Skin of body (tissue), 3 donors: ENCODE data around the gene IPO5. TPM values are rescaled to one million over a fixed set of nuclear protein-coding genes. Genes with fewer than 3 reads are reported as not detected.

Experiments used
- DNase-seq: peaks from one replicate; lab custom pipeline; 2025; lab: John Stamatoyannopoulos, UW
- small RNA-seq: library from RNA; depleted of rRNA; stranded (forward); fragments of <200 nt; gene quantifications from one replicate; pipeline ENCODE3, GENCODE V24; 2014; ENCODE audit warnings: low replicate concordance
- total RNA-seq: library from RNA; depleted of rRNA; stranded (reverse); fragments of >200 nt; gene quantifications from one replicate; pipeline ENCODE4 v1.2.3, GENCODE V29; 2014

IPO5 gene
- total RNA-seq, 1 donor from 2014 or later, result 151 TPM

DNA sequence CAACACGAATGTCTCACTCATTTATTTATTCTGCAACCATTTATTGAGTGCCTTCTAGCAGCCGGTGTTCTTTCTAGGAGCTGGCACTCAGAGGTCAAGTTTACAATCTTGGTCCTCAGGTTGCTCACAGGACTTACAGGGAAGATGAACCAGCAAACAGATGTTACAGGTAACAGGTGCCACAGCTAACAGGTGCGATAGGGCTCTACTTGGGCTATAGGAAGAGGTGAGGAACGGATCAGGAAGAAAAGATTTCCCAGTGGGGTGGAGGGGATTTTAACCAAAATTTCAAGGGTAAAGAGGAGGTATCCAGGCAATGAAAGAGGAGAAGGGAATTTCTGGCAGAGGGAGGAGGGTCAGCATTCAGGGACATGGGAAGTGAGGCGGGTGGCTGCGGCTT, 102.1 kb downstream of the IPO5 start:
- DNase-seq, result no peak

DNA sequence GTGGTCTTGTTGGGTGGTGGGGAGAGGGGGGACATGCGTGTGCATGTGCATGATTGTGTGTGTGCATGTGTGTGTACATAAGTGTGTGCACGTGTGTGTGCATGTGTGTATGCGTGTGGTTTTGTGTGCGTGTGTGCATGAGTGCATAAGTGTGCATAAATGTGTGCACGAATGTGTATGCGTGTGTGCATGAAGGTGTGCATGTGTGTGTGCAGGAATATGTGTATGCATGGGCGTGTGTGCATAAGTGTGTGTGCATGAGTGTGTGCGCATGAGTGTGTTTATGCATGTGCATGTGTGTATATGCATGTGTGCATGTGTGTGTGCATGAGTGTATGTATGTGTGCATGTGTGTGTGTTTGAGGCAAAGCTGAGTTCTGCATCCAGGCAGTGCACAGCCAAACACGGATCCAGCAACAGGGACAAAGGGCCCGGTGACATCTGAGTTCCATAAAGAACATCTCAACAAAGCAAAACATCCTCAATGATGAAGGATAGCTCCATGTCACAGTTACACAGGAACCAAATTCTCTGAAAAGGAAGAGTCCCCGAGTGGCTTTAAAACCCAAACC, 103.5 kb downstream of the IPO5 start:
- DNase-seq, result no peak

DNA sequence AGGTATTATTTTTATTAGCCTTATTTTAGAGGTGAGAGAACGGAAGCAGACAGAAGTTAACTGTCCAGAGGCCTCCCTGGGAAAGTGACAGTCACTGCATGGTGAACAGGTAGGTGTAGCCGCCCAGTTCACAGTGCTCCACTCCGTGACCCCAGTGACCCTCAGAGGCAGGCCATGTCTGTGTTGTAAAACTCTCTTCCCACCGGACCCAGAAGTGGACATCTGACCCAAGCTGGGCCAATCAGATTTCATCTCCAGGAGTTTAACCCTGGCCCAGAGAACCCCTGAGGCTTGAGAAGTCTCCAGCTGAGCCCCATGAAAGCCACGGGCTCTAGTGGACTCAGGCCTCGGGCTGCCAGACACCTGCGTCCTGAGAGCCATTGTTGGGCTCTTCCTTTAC, 105.8 kb downstream of the IPO5 start:
- no peak for DNase-seq

DNA sequence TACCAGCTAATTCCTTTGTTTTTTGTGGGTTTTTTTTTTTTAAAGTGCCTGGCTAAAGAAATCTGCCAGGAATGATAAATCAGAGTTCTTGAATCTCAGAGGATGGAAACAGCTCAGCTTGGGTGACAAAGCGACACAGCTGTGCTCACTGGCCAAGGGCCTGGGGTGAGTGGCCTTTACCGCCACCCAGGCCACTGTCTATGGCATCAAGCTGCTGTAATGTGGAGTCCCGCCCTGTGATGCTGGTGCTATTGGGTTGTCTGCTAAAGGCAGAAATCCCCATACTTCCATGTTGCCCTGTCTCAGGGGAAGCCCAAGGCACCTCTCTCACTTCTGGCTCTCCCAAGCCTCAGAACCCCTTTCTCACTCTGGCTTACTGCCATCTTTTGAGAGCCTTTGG, 106.8 kb downstream of the IPO5 start:
- no peak for DNase-seq

DNA sequence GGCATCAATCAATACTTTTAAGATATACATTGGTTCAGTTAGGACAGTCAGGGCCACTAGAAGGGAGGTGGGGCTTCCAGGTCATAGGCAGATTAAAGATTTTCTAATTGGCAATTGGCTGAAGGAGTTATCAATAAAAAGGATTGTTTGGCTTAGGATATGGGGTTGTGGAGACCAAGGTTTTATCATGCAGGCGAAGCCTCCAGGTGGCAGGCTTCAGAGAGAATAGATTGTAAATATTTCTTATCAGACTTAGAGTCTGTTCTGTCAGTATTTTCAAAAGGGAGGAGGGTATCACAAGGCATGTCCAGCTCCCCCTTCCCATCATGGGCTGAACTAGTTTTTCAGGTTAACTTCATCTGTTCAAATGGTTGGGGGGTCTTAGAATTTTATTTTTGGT, 112.0 kb downstream of the IPO5 start:
- DNase-seq, result no peak

DNA sequence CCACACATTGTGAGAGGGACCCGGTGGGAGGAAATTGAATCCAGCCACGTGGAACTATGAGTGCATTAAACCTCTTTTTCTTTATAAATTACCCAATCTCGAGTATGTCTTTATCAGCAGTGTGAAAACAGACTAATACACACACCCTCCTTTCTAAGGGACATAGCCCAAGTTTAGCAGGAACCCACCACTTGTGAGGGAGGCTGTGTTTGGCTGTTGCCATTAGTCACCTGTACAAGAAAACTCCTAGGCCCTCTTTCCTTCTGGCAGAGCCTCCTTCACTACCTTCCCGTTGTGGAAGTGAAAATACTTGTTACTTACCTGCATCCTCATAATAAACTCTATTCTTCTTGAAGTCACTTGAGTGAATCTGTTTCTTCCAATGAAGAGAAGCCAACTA, 113.2 kb downstream of the IPO5 start:
- no peak for DNase-seq

DNA sequence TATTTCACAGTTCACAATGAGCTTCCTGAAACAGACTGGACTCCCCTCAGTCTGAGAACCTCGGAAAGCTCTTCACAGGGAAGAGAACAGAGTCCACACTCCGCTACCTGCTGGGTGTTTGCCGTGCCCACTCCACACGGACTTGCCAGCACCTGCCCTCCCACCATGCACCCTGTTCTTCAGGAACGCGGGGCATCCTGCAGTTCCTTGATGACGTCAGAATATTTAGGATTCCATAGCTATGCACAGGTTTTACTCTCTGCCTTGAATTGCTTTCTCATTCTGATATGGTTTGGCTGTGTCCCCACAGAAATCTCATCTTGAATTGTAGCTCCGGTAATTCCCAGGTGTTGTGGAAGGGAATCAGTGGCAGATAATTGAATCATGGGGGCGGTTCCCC, 115.0 kb downstream of the IPO5 start:
- no peak for DNase-seq

DNA sequence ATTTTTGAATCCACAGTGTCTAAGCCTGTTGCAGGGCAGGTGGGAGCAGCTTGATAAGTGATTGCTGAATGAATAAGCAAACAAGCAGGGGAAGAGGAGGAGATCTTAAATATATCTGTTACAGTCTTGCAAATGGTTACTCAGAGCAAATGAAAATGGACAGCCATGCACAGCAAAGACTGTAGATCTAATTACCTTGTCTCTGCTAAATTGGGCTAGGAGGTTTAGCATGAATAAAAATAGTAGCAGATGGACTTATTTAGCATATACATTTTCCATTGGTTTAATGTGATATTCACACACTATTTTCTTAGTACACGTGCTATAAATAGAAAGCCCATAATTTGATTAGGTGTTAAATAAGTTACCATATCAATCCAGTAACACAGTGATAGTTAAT, 116.5 kb downstream of the IPO5 start:
- no peak for DNase-seq

DNA sequence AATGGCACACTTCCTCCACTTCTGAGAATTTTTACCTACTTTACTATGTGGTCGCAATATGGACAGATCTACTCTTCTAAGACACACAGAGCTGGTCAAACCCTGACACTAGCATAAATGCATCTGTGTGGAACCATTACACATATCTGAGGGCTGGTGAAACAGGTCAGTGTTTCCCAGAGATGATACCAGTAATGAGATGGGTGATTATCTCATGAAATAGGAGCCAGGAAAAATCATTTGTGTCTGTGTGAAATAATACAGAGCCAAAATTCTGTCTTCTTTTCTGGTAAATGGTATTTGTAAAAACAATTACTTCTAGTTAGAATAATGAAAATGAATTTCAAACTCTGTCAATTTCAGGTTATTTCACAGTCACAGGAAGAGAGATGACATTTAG, 117.8 kb downstream of the IPO5 start:
- no peak for DNase-seq

DNA sequence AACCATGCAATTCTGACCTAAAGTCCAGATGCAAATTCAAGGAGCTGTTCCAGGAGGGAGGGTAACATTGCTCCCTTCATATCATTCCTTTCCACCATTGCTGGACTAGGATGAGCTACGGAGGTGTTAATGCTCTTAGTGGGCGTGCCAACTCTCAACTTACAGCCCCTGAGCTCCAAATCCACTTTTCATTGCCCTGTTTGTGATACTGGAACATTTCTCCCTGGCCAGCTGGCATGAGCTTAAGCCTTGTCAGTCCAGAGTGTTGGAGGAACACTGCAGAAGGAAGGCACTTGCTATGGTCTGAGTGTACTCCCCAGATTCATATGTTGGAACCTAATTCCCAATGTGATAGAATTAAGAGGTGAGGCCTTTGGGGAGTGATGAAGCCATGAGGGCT, 119.0 kb downstream of the IPO5 start:
- no peak for DNase-seq

Small RNA genes within 50 kb of the gene (small RNA-seq; reads per million reads assigned to genes)
- gene FTLP8, result not detected

Other genes with a start within 250 kb of the IPO5 start
- 65.3 TPM for gene FARP1, start 189.4 kb downstream of the IPO5 start, total RNA-seq
- gene RNF113B, start 223.6 kb downstream of the IPO5 start, total RNA-seq, result not detected